Measurements from ENCODE around the gene KRT10.

GRCh38 chr17:40818343-40818732 lies 4.1 kb downstream of the KRT10 start:
- TF ChIP-seq EZH2 (IDR thresholded peaks at IDR 0.05; ENCODE audit: low read length) (no peak), CTCF (optimal IDR thresholded peaks at IDR 0.05 in 1 of 3, IDR thresholded peaks at IDR 0.05 in 1 of 3, conservative IDR thresholded peaks at IDR 0.05 in 1 of 3; ENCODE audit: extremely low read depth in 1 of 3, insufficient read depth in 2 of 3, low read length in 3 of 3) (no peak)

All from keratinocyte (primary cell).